Stomach (tissue), 9 donors: Measurements from ENCODE around the gene DGCR2. TPM values are rescaled to one million over a fixed set of nuclear protein-coding genes. Genes with fewer than 3 reads are reported as not detected.

ENCODE experiments used
- DNase-seq, 2 donors: peaks; one replicate each; pipeline versions ENCODE4 v3.0.0 to v3.0.0-alpha.2; 2013 to 2019
- H3K27ac ChIP-seq, 5 donors: fragments of 200-600 bp in 4 of 5; sonication (generic) in 4 of 5; one replicate each; pipeline ENCODE4 v1.5.1; 2013 to 2019; ENCODE audit warnings: mild to moderate bottlenecking in 1 of 5, moderate library complexity in 1 of 5
- H3K27me3 ChIP-seq, 3 donors: fragments of 200-600 bp; sonication (generic); one replicate each; pipeline ENCODE4 v1.5.1; 2017 to 2019; ENCODE audit warnings: mixed run types in 1 of 3
- H3K36me3 ChIP-seq, 4 donors: fragments of 200-600 bp; sonication (generic); 1 replicate in 3 of 4; 2 replicates in 1 of 4; pipeline ENCODE4 v1.5.1; 2016 to 2019
- H3K4me1 ChIP-seq, 4 donors: fragments of 200-600 bp; sonication (generic); one replicate each; pipeline ENCODE4 v1.5.1; 2016 to 2019
- H3K4me3 ChIP-seq, 4 donors: fragments of 200-600 bp; sonication (generic) in 3 of 4; one replicate each; pipeline ENCODE4 v1.5.1; 2016 to 2019; ENCODE audit warnings: mild to moderate bottlenecking in 1 of 4
- H3K9me3 ChIP-seq, 4 donors: fragments of 200-600 bp; sonication (generic); one replicate each; pipeline ENCODE4 v1.5.1; 2016 to 2019
- CTCF ChIP-seq, 7 experiments: fragments of 450-650 bp in 4 of 7; fragments of 200-600 bp in 3 of 7; sonication (generic) in 3 of 7; IDR thresholded peaks; one replicate each; pipeline ENCODE4 v1.5.1; 2016 to 2019; ENCODE audit warnings: antibody characterized with exemption in 7 of 7, control low read depth in 2 of 7, mild to moderate bottlenecking in 1 of 7
- EP300 ChIP-seq: sonication (generic); formaldehyde crosslinking; IDR thresholded peaks from one replicate; pipeline ENCODE4 v1.6.1; 2017; ENCODE audit warnings: antibody characterized with exemption
- POLR2A ChIP-seq, 4 donors: fragments of 450-650 bp; IDR thresholded peaks; one replicate each; pipeline ENCODE4 v1.6.1; 2016; ENCODE audit warnings: antibody characterized with exemption in 4 of 4, control low read depth in 2 of 4, mild to moderate bottlenecking in 1 of 4, moderate library complexity in 1 of 4
- POLR2AphosphoS5 ChIP-seq, 3 donors: sonication (generic); formaldehyde crosslinking; IDR thresholded peaks; one replicate each; pipeline ENCODE4 v1.6.1; 2016; ENCODE audit warnings: antibody characterized with exemption in 3 of 3
- WGBS, 5 donors: extraction: QIAGEN DNeasy Blood & Tissue Kit in 3 of 5; methylation state at CpG; one replicate each; pipeline versions ENCODE4 v1.1.5 to v1.1.7; 2013 to 2018; 5-methylcytosine and 5-hydroxymethylcytosine counted together
- intact Hi-C: fragments of 100-400 bp; cut with DNase I; formaldehyde crosslinking; loops from one replicate; pipeline ENCODE4 v1.15.1; 2023; ENCODE audit warnings: low total_unique reads
- polyA plus RNA-seq, 3 donors: library from polyadenylated mRNA; stranded (reverse); fragments of 200-250 nt; gene quantifications; one replicate each; pipeline ENCODE4 v1.2.3, GENCODE V29; 2013
- total RNA-seq, 5 donors: library from RNA; depleted of rRNA; stranded (reverse); fragments of >200 nt; gene quantifications; one replicate each; pipeline versions ENCODE4 v1.1.0 to v1.2.3, GENCODE V29; 2014 to 2016
- donor health status: healthy with polysubstance abuse.
- donor health status: Bipolar disorder and iron deficiency.
- donor health status: healthy.

DGCR2 gene
- total and polyA plus RNA-seq, 8 donors = 5.0 to 75.3 (median 35.6) TPM

GRCh38 chr22:19106886-19107729 lies 15.1 kb downstream of the DGCR2 start:
- Histone ChIP-seq H3K4me3 (no peak overlapping the region), H3K9me3 (no peaks in the 10 kb centered on the region), H3K27me3 (no peaks in the 10 kb centered on the region), H3K4me1 (peaks cover 33 to 77% (median 68%) of the 10 kb centered on the region in 4 donors), H3K27ac (no peak overlapping the region), H3K36me3 (no peaks in the 10 kb centered on the region)
- intact Hi-C loops = no loop called here
- DNase-seq = no peak
- TF ChIP-seq POLR2A (IDR thresholded peaks at IDR 0.05) (no peak), CTCF (IDR thresholded peaks at IDR 0.05) (no peak), POLR2AphosphoS5 (IDR thresholded peaks at IDR 0.05) (no peak), EP300 (no peak)
- WGBS, 5 donors = 73 to 86% (median 78%) methylated on average over 3 of the region's 3 CpGs

GRCh38 chr22:19105867-19106802 lies 16.1 kb downstream of the DGCR2 start:
- no peak for TF ChIP-seq EP300
- no peak for TF ChIP-seq CTCF (IDR thresholded peaks at IDR 0.05)
- no peak for TF ChIP-seq POLR2AphosphoS5 (IDR thresholded peaks at IDR 0.05)
- no peak for TF ChIP-seq POLR2A (IDR thresholded peaks at IDR 0.05)
- Histone ChIP-seq H3K9me3 (no peaks in the 10 kb centered on the region), H3K27me3 (no peaks in the 10 kb centered on the region), H3K36me3 (no peaks in the 10 kb centered on the region), H3K4me1 (peaks cover 33 to 71% (median 62%) of the 10 kb centered on the region in 4 donors), H3K27ac (peak overlapping the region in 1 of 5 donors; percentile 24), H3K4me3 (no peak overlapping the region)
- no peak for DNase-seq
- intact Hi-C loops = no loop called here
- WGBS, 5 donors = 60 to 72% (median 67%) methylated on average over 16 to 18 of the region's 18 CpGs

GRCh38 chr22:19105456-19105855 lies 16.8 kb downstream of the DGCR2 start:
- Histone ChIP-seq H3K36me3 (peaks cover 0 to 5% (median 0%) of the 10 kb centered on the region in 4 donors), H3K27ac (peak overlapping the region in 1 of 5 donors; percentile 24), H3K27me3 (no peaks in the 10 kb centered on the region), H3K4me1 (peaks cover 33 to 65% (median 58%) of the 10 kb centered on the region in 4 donors), H3K4me3 (no peak overlapping the region), H3K9me3 (no peaks in the 10 kb centered on the region)
- intact Hi-C loops = no loop called here
- 91 to 99% (median 97%) methylated on average over 8 of the region's 8 CpGs for WGBS, 5 donors
- TF ChIP-seq EP300 (no peak), CTCF (IDR thresholded peaks at IDR 0.05) (no peak), POLR2AphosphoS5 (IDR thresholded peaks at IDR 0.05) (no peak), POLR2A (IDR thresholded peaks at IDR 0.05) (no peak)
- no peak for DNase-seq
